ENCODE results near the gene GPANK1. TPM values are rescaled to one million over a fixed set of nuclear protein-coding genes. Genes with fewer than 3 reads are reported as not detected.

GPANK1 gene
- total and polyA plus RNA-seq, 9 of the 15 experiments (the other 6 are each of a cell fraction or from before 2014, with no cell fraction given), result 32.2 to 111 (median 46.3) TPM

GRCh38 chr6:31663126-31663960 is 1.5 kb downstream of the GPANK1 start (continued):
- TF ChIP-seq FOXJ2 (tag; IDR thresholded peaks at IDR 0.05) (0 out of 2 replicates have a peak, but pooled peaks have one; percentile 36), ZNF785 (CRISPR knock-in tag; IDR thresholded peaks at IDR 0.05) (0 out of 2 replicates have a peak, but pooled peaks have one; percentile 3), MBD1 (CRISPR knock-in tag; IDR thresholded peaks at IDR 0.05) (no peak), SRSF7 (optimal IDR thresholded peaks at IDR 0.05; ENCODE audit: low read depth, low read length) (no peak), NCOR1 (IDR thresholded peaks at IDR 0.05) (no peak), TEAD1 (CRISPR knock-in tag; IDR thresholded peaks at IDR 0.05) (no peak), EHMT2 (IDR thresholded peaks at IDR 0.05) (no peak), NFIC (IDR thresholded peaks at IDR 0.05) (no peak), HNRNPL (IDR thresholded peaks at IDR 0.05; ENCODE audit: low read depth, low read length) (no peak), ZNF324 (CRISPR knock-in tag; IDR thresholded peaks at IDR 0.05) (peak; percentile 12; the same call in 1 of the 2 replicates), ADNP (tag; IDR thresholded peaks at IDR 0.05) (no peak), ZEB2 (IDR thresholded peaks at IDR 0.05) (no peak; the same call in 1 of the 2 replicates), ELF2 (CRISPR knock-in tag; IDR thresholded peaks at IDR 0.05) (no peak), CCNT2 (IDR thresholded peaks at IDR 0.05; ENCODE audit: borderline replicate concordance, extremely low read depth, insufficient read length, low read depth, low read length) (no peak), ZNF146 (CRISPR knock-in tag; IDR thresholded peaks at IDR 0.05; ENCODE audit: unreplicated experiment) (no peak), MEF2A (IDR thresholded peaks at IDR 0.05; ENCODE audit: control insufficient read depth, low read depth, low read length) (no peak), ZNF277 (CRISPR knock-in tag; IDR thresholded peaks at IDR 0.05; ENCODE audit: borderline replicate concordance) (no peak), MYBL2 (IDR thresholded peaks at IDR 0.05; ENCODE audit: low read depth) (no peak), MYBL2 (CRISPR knock-in tag; IDR thresholded peaks at IDR 0.05; ENCODE audit: borderline replicate concordance) (no peak), ZC3H8 (IDR thresholded peaks at IDR 0.05) (no peak), MYNN (IDR thresholded peaks at IDR 0.05) (no peak), MYNN (CRISPR knock-in tag; IDR thresholded peaks at IDR 0.05) (no peak), CTCF (IDR thresholded peaks at IDR 0.05 in 2 of 3, conservative IDR thresholded peaks at IDR 0.05 in 1 of 3; ENCODE audit: insufficient read depth in 2 of 3, low read depth in 1 of 3, low read length in 3 of 3) (no peak), PTBP1 (IDR thresholded peaks at IDR 0.05; ENCODE audit: low read depth, low read length) (no peak), ESRRB (CRISPR knock-in tag; IDR thresholded peaks at IDR 0.05; ENCODE audit: borderline replicate concordance) (no peak)
